Psoas muscle (tissue), 8 donors: ENCODE measurements around the gene PCDHGA7. TPM values are rescaled to one million over a fixed set of nuclear protein-coding genes. Genes with fewer than 3 reads are reported as not detected.

Experiments used
- ATAC-seq, 4 donors: fragments of 200-7000 bp; cut with Tn5 transposase; one replicate each; pipeline ENCODE4 v1.9.1; 2020; ENCODE audit warnings: moderate library complexity in 3 of 4, mild to moderate bottlenecking in 2 of 4
- DNase-seq, 2 donors: peaks; one replicate each; pipeline ENCODE4 v3.0.0-alpha.2; 2020
- H3K27ac ChIP-seq: fragments of 200-600 bp; one replicate; pipeline ENCODE4 v1.8.0; 2022
- H3K27me3 ChIP-seq, 3 donors: fragments of 200-600 bp in 1 of 3; one replicate each; pipeline versions ENCODE4 v1.6.1 to v1.8.0; 2013 to 2022; ENCODE audit warnings: low read length in 2 of 3, mild to moderate bottlenecking in 2 of 3, moderate library complexity in 1 of 3; ENCODE audit not compliant: insufficient read depth in 3 of 3
- H3K36me3 ChIP-seq, 2 donors: fragments of 200-600 bp in 1 of 2; one replicate each; pipeline versions ENCODE4 v1.6.1 to v1.8.0; 2013 to 2022; ENCODE audit warnings: low read depth in 1 of 2, mild to moderate bottlenecking in 1 of 2, moderate library complexity in 1 of 2; ENCODE audit not compliant: insufficient read depth in 1 of 2
- H3K4me1 ChIP-seq: fragments of 200-600 bp; one replicate; pipeline ENCODE4 v1.8.0; 2022
- H3K4me3 ChIP-seq: fragments of 200-600 bp; one replicate; pipeline ENCODE4 v1.8.0; 2022; ENCODE audit warnings: mild to moderate bottlenecking
- H3K9me3 ChIP-seq: fragments of 200-600 bp; one replicate; pipeline ENCODE4 v1.8.0; 2022
- CTCF ChIP-seq: fragments of 200-600 bp; IDR thresholded peaks from one replicate; pipeline ENCODE4 v1.8.0; 2022; ENCODE audit warnings: antibody characterized with exemption
- whole genome bisulfite sequencing, 3 donors: extraction: QIAGEN DNeasy Blood & Tissue Kit; methylation state at CpG; one replicate each; pipeline versions ENCODE4 v1.1.6 to v1.1.7; 2013; 5-methylcytosine and 5-hydroxymethylcytosine counted together
- intact Hi-C, 2 donors: fragments of 100-400 bp; cut with DNase I; formaldehyde crosslinking; loops; one replicate each; pipeline versions ENCODE4 v1.11.0 to v1.14.2; 2022
- polyA plus RNA-seq, 3 donors: library from polyadenylated mRNA; stranded (reverse); fragments of 200-250 nt; gene quantifications; one replicate each; pipeline ENCODE4 v1.2.3, GENCODE V29; 2013
- total RNA-seq, 4 donors: library from RNA; stranded (reverse); fragmentation: NEBNext Ultra II Directional in 2 of 4; extraction: Animal tissue kit (Norgen Biotek cat#: 25700) in 2 of 4; gene quantifications; one replicate each; pipeline versions ENCODE4 v1.2.1 to v1.2.4, GENCODE V29; 2021 to 2023
- donor health status: healthy with polysubstance abuse.
- donor health status: DM: no; HTN: no; CAD: no; lungs with moderate emphysema.
- donor health status: Bipolar disorder and iron deficiency.
- donor health status: healthy.
- donor health status: DM: yes; HTN: yes; CAD: no.
- donor health status: DM: no; HTN: no; CAD: no.
- donor health status: DM: no; HTN: no; CAD: no.
- donor health status: DM: yes; HTN: yes; CAD: no.

Gene PCDHGA7
- total and polyA plus RNA-seq, 7 donors, result 0.07 to 2.2 (median 0.97) TPM

- Histone ChIP-seq H3K4me1 (no peaks in the 10 kb centered on the region), H3K27ac (no peak overlapping the region), H3K27me3 (peaks cover 0 to 5% (median 3%) of the 10 kb centered on the region in 3 donors), H3K4me3 (no peak overlapping the region), H3K36me3 (no peaks in the 10 kb centered on the region), H3K9me3 (peaks cover 4% of the 10 kb centered on the region)
- no peak for ATAC-seq
- DNase-seq, result no peak
- intact Hi-C loops, result loop anchor here (5.0 kb wide), 3 partner anchors 43 to 123 kb away; partner anchors contain the start of gene PCDHGC3 (in 1 of the 2)
- 78 to 84% (median 83%) methylated on average over 2 of the region's 2 CpGs for WGBS, 3 donors
- TF ChIP-seq CTCF, result no peak
Observed at GRCh38 chr5:141434006-141434405, 51.5 kb downstream of the PCDHGA7 start.

Other genes with a start within 250 kb of the PCDHGA7 start
Only the 30 nearest of the 36 such genes appear.
- gene PCDHB9, start 195.6 kb upstream of the PCDHGA7 start, total RNA-seq, result under 1 TPM in 3 of 4 donors, not detected in 1; 0.15 to 0.58 (median 0.20) TPM
- gene PCDHB9, start 195.6 kb upstream of the PCDHGA7 start, polyA plus RNA-seq, result under 1 TPM; 0.09 to 0.15 (median 0.13) TPM
- under 1 TPM; 0.26 to 0.29 (median 0.26) TPM for gene PCDHB10, start 190.4 kb upstream of the PCDHGA7 start, total RNA-seq
- under 1 TPM; 0.13 to 0.17 (median 0.14) TPM for gene PCDHB10, start 190.4 kb upstream of the PCDHGA7 start, polyA plus RNA-seq
- gene PCDHB11, start 183.1 kb upstream of the PCDHGA7 start, total RNA-seq, result 1 to 10 TPM in 2 of 4 donors, under 1 TPM in 2; 0.86 to 1.8 (median 1.1) TPM
- under 1 TPM; 0.08 to 0.13 (median 0.13) TPM for gene PCDHB11, start 183.1 kb upstream of the PCDHGA7 start, polyA plus RNA-seq
- gene PCDHB12, start 174.0 kb upstream of the PCDHGA7 start, total RNA-seq, result under 1 TPM; 0.44 to 0.96 (median 0.83) TPM
- gene PCDHB12, start 174.0 kb upstream of the PCDHGA7 start, polyA plus RNA-seq, result under 1 TPM; 0.10 to 0.21 (median 0.21) TPM
- gene PCDHB13, start 168.8 kb upstream of the PCDHGA7 start, total RNA-seq, result under 1 TPM; 0.44 to 0.81 (median 0.62) TPM
- gene PCDHB13, start 168.8 kb upstream of the PCDHGA7 start, polyA plus RNA-seq, result under 1 TPM; 0.06 to 0.26 (median 0.18) TPM
- under 1 TPM; 0.48 to 0.75 (median 0.50) TPM for gene PCDHB14, start 159.4 kb upstream of the PCDHGA7 start, total RNA-seq
- under 1 TPM; 0.20 to 0.51 (median 0.32) TPM for gene PCDHB14, start 159.4 kb upstream of the PCDHGA7 start, polyA plus RNA-seq
- gene PCDHB15, start 137.3 kb upstream of the PCDHGA7 start, total RNA-seq, result 1 to 10 TPM in 2 of 4 donors, under 1 TPM in 2; 0.50 to 2.5 (median 0.91) TPM
- under 1 TPM; 0.44 to 0.58 (median 0.45) TPM for gene PCDHB15, start 137.3 kb upstream of the PCDHGA7 start, polyA plus RNA-seq
- gene SLC25A2, start 78.7 kb upstream of the PCDHGA7 start, total RNA-seq, result under 1 TPM in 2 of 4 donors, not detected in 2; 0.19 to 0.32 TPM
- gene SLC25A2, start 78.7 kb upstream of the PCDHGA7 start, polyA plus RNA-seq, result under 1 TPM in 1 of 3 donors, not detected in 2; 0.04 TPM
- gene TAF7, start 62.0 kb upstream of the PCDHGA7 start, total RNA-seq, result 100 to 1,000 TPM in 2 of 4 donors, 10 to 100 TPM in 2; 92.9 to 139 (median 117) TPM
- 100 to 1,000 TPM; 112 to 249 (median 139) TPM for gene TAF7, start 62.0 kb upstream of the PCDHGA7 start, polyA plus RNA-seq
- gene PCDHGA1, start 52.2 kb upstream of the PCDHGA7 start, total RNA-seq, result 1 to 10 TPM in 1 of 4 donors, under 1 TPM in 3; 0.51 to 1.4 (median 0.65) TPM
- 1 to 10 TPM in 1 of 3 donors, under 1 TPM in 2; 0.27 to 2.1 (median 0.56) TPM for gene PCDHGA1, start 52.2 kb upstream of the PCDHGA7 start, polyA plus RNA-seq
- 1 to 10 TPM; 1.2 to 1.8 (median 1.6) TPM for gene PCDHGA2, start 44.0 kb upstream of the PCDHGA7 start, total RNA-seq
- 1 to 10 TPM in 1 of 3 donors, under 1 TPM in 2; 0.22 to 1.1 (median 0.25) TPM for gene PCDHGA2, start 44.0 kb upstream of the PCDHGA7 start, polyA plus RNA-seq
- 1 to 10 TPM in 3 of 4 donors, under 1 TPM in 1; 0.97 to 2.4 (median 1.7) TPM for gene PCDHGA3, start 38.9 kb upstream of the PCDHGA7 start, total RNA-seq
- gene PCDHGA3, start 38.9 kb upstream of the PCDHGA7 start, polyA plus RNA-seq, result under 1 TPM; 0.33 to 0.67 (median 0.34) TPM
- 1 to 10 TPM in 2 of 4 donors, under 1 TPM in 2; 0.71 to 1.8 (median 1.2) TPM for gene PCDHGB1, start 32.6 kb upstream of the PCDHGA7 start, total RNA-seq
- gene PCDHGB1, start 32.6 kb upstream of the PCDHGA7 start, polyA plus RNA-seq, result under 1 TPM; 0.08 to 0.22 (median 0.12) TPM
- 1 to 10 TPM in 3 of 4 donors, under 1 TPM in 1; 0.84 to 2.4 (median 2.2) TPM for gene PCDHGA4, start 27.7 kb upstream of the PCDHGA7 start, total RNA-seq
- gene PCDHGA4, start 27.7 kb upstream of the PCDHGA7 start, polyA plus RNA-seq, result under 1 TPM; 0.14 to 0.47 (median 0.40) TPM
- 1 to 10 TPM; 1.2 to 2.4 (median 1.9) TPM for gene PCDHGB2, start 22.7 kb upstream of the PCDHGA7 start, total RNA-seq
- gene PCDHGB2, start 22.7 kb upstream of the PCDHGA7 start, polyA plus RNA-seq, result under 1 TPM; 0.10 to 0.67 (median 0.65) TPM
- gene PCDHGA5, start 18.6 kb upstream of the PCDHGA7 start, total RNA-seq, result 1 to 10 TPM in 2 of 4 donors, under 1 TPM in 2; 0.84 to 2.0 (median 1.2) TPM
- gene PCDHGA5, start 18.6 kb upstream of the PCDHGA7 start, polyA plus RNA-seq, result under 1 TPM; 0.07 to 0.38 (median 0.35) TPM
- 1 to 10 TPM in 3 of 4 donors, under 1 TPM in 1; 0.92 to 2.0 (median 1.2) TPM for gene PCDHGB3, start 12.5 kb upstream of the PCDHGA7 start, total RNA-seq
- gene PCDHGB3, start 12.5 kb upstream of the PCDHGA7 start, polyA plus RNA-seq, result under 1 TPM; 0.17 to 0.44 (median 0.35) TPM
- 1 to 10 TPM; 1.3 to 2.5 (median 1.8) TPM for gene PCDHGA6, start 8.9 kb upstream of the PCDHGA7 start, total RNA-seq
- gene PCDHGA6, start 8.9 kb upstream of the PCDHGA7 start, polyA plus RNA-seq, result under 1 TPM; 0.03 to 0.72 (median 0.57) TPM
- 1 to 10 TPM in 3 of 4 donors, under 1 TPM in 1; 0.99 to 3.0 (median 2.0) TPM for gene PCDHGB4, start 5.0 kb downstream of the PCDHGA7 start, total RNA-seq
- under 1 TPM; 0.24 to 0.52 (median 0.49) TPM for gene PCDHGB4, start 5.0 kb downstream of the PCDHGA7 start, polyA plus RNA-seq
- gene PCDHGA8, start 9.9 kb downstream of the PCDHGA7 start, total RNA-seq, result 1 to 10 TPM in 3 of 4 donors, under 1 TPM in 1; 0.82 to 1.6 (median 1.3) TPM
- under 1 TPM; 0.04 to 0.30 (median 0.26) TPM for gene PCDHGA8, start 9.9 kb downstream of the PCDHGA7 start, polyA plus RNA-seq
- 1 to 10 TPM; 2.7 to 5.1 (median 4.0) TPM for gene PCDHGB5, start 15.2 kb downstream of the PCDHGA7 start, total RNA-seq
- gene PCDHGB5, start 15.2 kb downstream of the PCDHGA7 start, polyA plus RNA-seq, result 1 to 10 TPM in 1 of 3 donors, under 1 TPM in 2; 0.61 to 1.4 (median 0.95) TPM
- gene PCDHGA9, start 20.0 kb downstream of the PCDHGA7 start, total RNA-seq, result 1 to 10 TPM; 1.5 to 3.5 (median 1.9) TPM
- gene PCDHGA9, start 20.0 kb downstream of the PCDHGA7 start, polyA plus RNA-seq, result under 1 TPM; 0.11 to 0.42 (median 0.36) TPM
- gene PCDHGB6, start 25.3 kb downstream of the PCDHGA7 start, total RNA-seq, result 1 to 10 TPM; 2.0 to 4.1 (median 2.9) TPM
- gene PCDHGB6, start 25.3 kb downstream of the PCDHGA7 start, polyA plus RNA-seq, result under 1 TPM; 0.46 to 0.83 (median 0.82) TPM
- gene PCDHGA10, start 30.2 kb downstream of the PCDHGA7 start, total RNA-seq, result 1 to 10 TPM in 3 of 4 donors, under 1 TPM in 1; 0.86 to 3.9 (median 2.8) TPM
- gene PCDHGA10, start 30.2 kb downstream of the PCDHGA7 start, polyA plus RNA-seq, result under 1 TPM; 0.27 to 0.56 (median 0.39) TPM
- 1 to 10 TPM; 3.8 to 7.2 (median 5.7) TPM for gene PCDHGB7, start 34.9 kb downstream of the PCDHGA7 start, total RNA-seq
- gene PCDHGB7, start 34.9 kb downstream of the PCDHGA7 start, polyA plus RNA-seq, result 1 to 10 TPM in 1 of 3 donors, under 1 TPM in 2; 0.70 to 1.1 (median 0.90) TPM
- 1 to 10 TPM in 3 of 4 donors, under 1 TPM in 1; 0.94 to 4.4 (median 2.9) TPM for gene PCDHGA11, start 38.3 kb downstream of the PCDHGA7 start, total RNA-seq
- under 1 TPM; 0.21 to 0.72 (median 0.45) TPM for gene PCDHGA11, start 38.3 kb downstream of the PCDHGA7 start, polyA plus RNA-seq
- 1 to 10 TPM; 2.6 to 6.9 (median 3.6) TPM for gene PCDHGA12, start 47.8 kb downstream of the PCDHGA7 start, total RNA-seq
- under 1 TPM; 0.38 to 0.56 (median 0.39) TPM for gene PCDHGA12, start 47.8 kb downstream of the PCDHGA7 start, polyA plus RNA-seq
- 10 to 100 TPM in 3 of 4 donors, 1 to 10 TPM in 1; 7.3 to 25.2 (median 14.2) TPM for gene PCDHGC3, start 93.2 kb downstream of the PCDHGA7 start, total RNA-seq
- gene PCDHGC3, start 93.2 kb downstream of the PCDHGA7 start, polyA plus RNA-seq, result 10 to 100 TPM in 1 of 3 donors, 1 to 10 TPM in 2; 8.6 to 22.3 (median 9.0) TPM
- 1 to 10 TPM in 1 of 4 donors, under 1 TPM in 3; 0.36 to 1.2 (median 0.65) TPM for gene PCDHGC4, start 102.3 kb downstream of the PCDHGA7 start, total RNA-seq
- under 1 TPM in 2 of 3 donors, not detected in 1; 0.06 to 0.18 TPM for gene PCDHGC4, start 102.3 kb downstream of the PCDHGA7 start, polyA plus RNA-seq
- gene PCDHGC5, start 106.3 kb downstream of the PCDHGA7 start, total RNA-seq, result 1 to 10 TPM in 1 of 4 donors, under 1 TPM in 3; 0.49 to 1.2 (median 0.65) TPM
- gene PCDHGC5, start 106.3 kb downstream of the PCDHGA7 start, polyA plus RNA-seq, result under 1 TPM in 2 of 3 donors, not detected in 1; 0.08 to 0.95 TPM